Cardiac muscle cell (in vitro differentiated cells and primary cell): Measurements from ENCODE around the gene ROGDI. TPM values are rescaled to one million over a fixed set of nuclear protein-coding genes. Genes with fewer than 3 reads are reported as not detected.

ENCODE experiments used
- DNase-seq, 2 donors: peaks; one replicate each; pipeline versions ENCODE4 v3.0.0 to v3.0.0-alpha.2; 2010 to 2017; ENCODE audit warnings: low read depth in 1 of 2, low spot score in 1 of 2
- H3K27ac ChIP-seq: fragments of 200-600 bp; sonication (generic); 2 replicates; pipeline ENCODE4 v1.5.1; 2016
- H3K27me3 ChIP-seq: fragments of 200-600 bp; sonication (generic); 2 replicates; pipeline ENCODE4 v1.6.0; 2016; ENCODE audit warnings: control low read depth
- H3K36me3 ChIP-seq: fragments of 200-600 bp; sonication (generic); 2 replicates; pipeline ENCODE4 v1.5.1; 2016; ENCODE audit warnings: control low read depth
- H3K4me1 ChIP-seq: fragments of 200-600 bp; sonication (generic); 2 replicates; pipeline ENCODE4 v1.8.1; 2017; ENCODE audit warnings: low read depth, mild to moderate bottlenecking, mixed run types
- H3K4me3 ChIP-seq: fragments of 200-600 bp; sonication (generic); 2 replicates; pipeline ENCODE4 v1.5.1; 2016; ENCODE audit warnings: mild to moderate bottlenecking
- H3K9me3 ChIP-seq: fragments of 200-600 bp; sonication (generic); 2 replicates; pipeline ENCODE4 v1.5.1; 2017; ENCODE audit warnings: low read depth, mild to moderate bottlenecking, control low read depth
- CTCF ChIP-seq: IDR thresholded peaks from 2 replicates; pipeline ENCODE4 v1.5.1; 2012; ENCODE audit warnings: low read depth, mild to moderate bottlenecking, low read length
- polyA plus RNA-seq: library from polyadenylated mRNA; unstranded; fragments of >200 nt; fragmentation: Nextera tagmentation; extraction: Ambion mirVana; gene quantifications from 2 replicates; pipeline ENCODE4 v1.2.1, GENCODE V29; 2016
- total RNA-seq: library from RNA; depleted of rRNA; stranded (reverse); fragments of >200 nt; gene quantifications from 2 replicates; pipeline ENCODE4 v1.2.3, GENCODE V29; 2016

Gene ROGDI
- total and polyA plus RNA-seq, 2 experiments from 2014 or later: 146 to 220 TPM

DNA sequence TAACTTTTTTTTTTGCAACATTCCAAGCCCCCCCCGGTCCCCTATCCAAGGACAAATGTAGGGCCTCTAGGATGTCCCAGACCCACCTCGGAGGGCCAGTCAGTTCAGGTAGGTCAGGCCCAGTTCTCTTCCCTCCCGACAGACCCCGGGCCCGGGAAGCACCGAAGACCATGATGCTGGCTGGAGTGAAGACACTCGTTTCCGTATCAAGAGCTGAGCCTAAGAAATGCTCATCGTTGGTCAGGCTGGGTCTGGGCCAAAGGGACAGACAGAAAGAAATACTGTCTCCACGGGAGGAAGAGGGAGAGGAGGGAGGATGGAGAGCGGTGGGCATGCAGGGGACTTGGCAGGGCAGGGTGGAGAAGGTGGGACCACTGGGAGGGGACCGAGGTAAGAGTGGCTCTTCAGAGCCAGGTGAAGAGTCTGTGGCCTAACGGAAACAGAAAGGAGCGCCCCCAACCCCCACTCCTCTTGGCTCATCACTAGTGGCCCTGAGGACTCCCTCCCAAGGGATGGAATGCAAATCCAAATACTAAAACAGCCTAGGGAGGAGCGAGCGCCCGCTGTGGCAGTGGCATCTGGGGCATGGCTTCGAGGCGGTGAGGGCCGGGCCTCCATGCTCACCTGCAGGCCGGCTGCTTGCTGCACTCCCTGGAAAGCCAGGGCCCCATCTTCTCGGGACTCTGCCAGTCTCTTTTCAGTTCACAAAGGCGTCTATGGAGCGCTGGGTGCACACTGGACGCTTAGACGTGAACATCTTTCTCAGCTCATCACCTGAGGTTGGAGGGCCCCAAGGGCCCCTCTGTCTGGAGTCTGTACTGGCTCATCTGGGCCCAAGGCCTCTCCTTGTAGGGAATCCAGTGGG lies 1.7 kb upstream of the ROGDI start:
- Histone ChIP-seq H3K4me1 (peaks cover 38% of the 10 kb centered on the region), H3K4me3 (no peak overlapping the region), H3K9me3 (no peaks in the 10 kb centered on the region), H3K27ac (peak overlapping the region; percentile 90), H3K36me3 (peaks cover 19% of the 10 kb centered on the region), H3K27me3 (no peaks in the 10 kb centered on the region)
- TF ChIP-seq CTCF: no peak
- DNase-seq: peak in 1 of 2 donors; percentile 13

GRCh38 chr16:4803401-4803844 lies 990 bp upstream of the ROGDI start:
- no peak for TF ChIP-seq CTCF
- H3K4me3 ChIP-seq: peak overlapping the region; percentile 63
- no peaks in the 10 kb centered on the region for H3K9me3 ChIP-seq
- DNase-seq: no peak
- peaks cover 38% of the 10 kb centered on the region for H3K4me1 ChIP-seq
- peaks cover 21% of the 10 kb centered on the region for H3K36me3 ChIP-seq
- peak overlapping the region; percentile 90 for H3K27ac ChIP-seq
- H3K27me3 ChIP-seq: no peaks in the 10 kb centered on the region

GRCh38 chr16:4802659-4803287 lies 340 bp upstream of the ROGDI start:
- Histone ChIP-seq H3K4me1 (peaks cover 38% of the 10 kb centered on the region), H3K27ac (peak overlapping the region; percentile 90), H3K4me3 (peak overlapping the region; percentile 63), H3K36me3 (peaks cover 19% of the 10 kb centered on the region), H3K9me3 (no peaks in the 10 kb centered on the region), H3K27me3 (no peaks in the 10 kb centered on the region)
- DNase-seq: peak; percentile 94 to 95
- peak; percentile 3 for TF ChIP-seq CTCF

GRCh38 chr16:4801051-4801961 lies 1.1 kb downstream of the ROGDI start:
- peak overlapping the region; percentile 90 for H3K27ac ChIP-seq
- peaks cover 38% of the 10 kb centered on the region for H3K4me1 ChIP-seq
- no peak for TF ChIP-seq CTCF
- peaks cover 11% of the 10 kb centered on the region for H3K36me3 ChIP-seq
- peak in 1 of 2 donors; percentile 26 for DNase-seq
- H3K9me3 ChIP-seq: no peaks in the 10 kb centered on the region
- peak overlapping the region; percentile 63 for H3K4me3 ChIP-seq
- H3K27me3 ChIP-seq: no peaks in the 10 kb centered on the region
